GM19324 (cell line): ENCODE data around the gene ZNF575.

Experiments used
- ATAC-seq: cut with Tn5 transposase; IDR thresholded peaks from one replicate; pipeline ENCODE4 v1.9.1; 2021; ENCODE audit warnings: mild to moderate bottlenecking, moderate library complexity; ENCODE audit not compliant: unreplicated experiment, low FRiP score

Gene ZNF575

GRCh38 chr19:43532962-43533545 lies at the start of gene ZNF575:
ZNF575 (plus strand) TSS chr19:43533188; CDS start chr19:43534423, 1,235 bp downstream.
- peak; percentile 80 for ATAC-seq

- no peak for ATAC-seq
Measured at GRCh38 chr19:43483281-43483680, 49.7 kb upstream of the ZNF575 start.

- no peak for ATAC-seq
Measured at GRCh38 chr19:43485951-43486350, 47.0 kb upstream of the ZNF575 start.

DNA sequence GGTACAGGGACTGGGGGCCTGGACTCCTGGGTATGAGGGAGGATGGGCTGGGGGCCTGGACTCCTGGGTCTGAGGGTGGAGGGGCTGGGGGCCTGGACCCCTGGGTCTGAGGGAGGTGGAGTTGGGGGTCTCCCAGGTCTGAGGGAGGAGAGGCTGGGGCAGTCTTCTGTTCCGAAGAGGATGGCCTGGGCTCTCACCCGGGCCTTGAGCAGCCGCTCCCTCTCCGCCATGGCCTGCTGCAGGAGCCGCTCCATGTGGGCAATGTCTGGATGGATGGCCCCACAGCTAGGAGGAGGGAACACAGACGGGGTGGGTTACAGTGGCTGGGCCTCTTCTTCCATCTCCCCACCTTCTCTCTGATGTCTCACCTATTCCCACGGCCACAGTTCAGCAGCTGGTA lies 46.6 kb upstream of the ZNF575 start:
- no peak for ATAC-seq

DNA sequence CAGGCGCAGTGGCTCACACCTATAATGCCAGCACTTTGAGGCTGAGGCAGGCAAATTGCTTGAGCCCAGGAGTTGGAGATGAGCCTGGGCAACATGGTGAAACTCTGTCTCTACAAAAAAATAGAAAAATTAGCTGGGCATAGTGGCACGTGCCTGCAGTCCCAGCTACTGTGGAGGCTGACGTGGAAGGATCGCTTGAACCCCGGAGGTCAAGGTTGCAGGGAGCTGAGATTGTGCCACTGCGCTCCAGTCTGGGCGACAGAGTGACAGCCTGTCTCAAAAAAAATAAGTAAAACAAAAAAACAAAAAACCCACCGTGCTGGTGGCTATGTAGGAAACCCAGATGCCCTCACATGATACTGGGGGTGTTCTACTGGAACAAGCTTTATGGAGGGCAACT lies 44.8 kb upstream of the ZNF575 start:
- ATAC-seq = no peak

DNA sequence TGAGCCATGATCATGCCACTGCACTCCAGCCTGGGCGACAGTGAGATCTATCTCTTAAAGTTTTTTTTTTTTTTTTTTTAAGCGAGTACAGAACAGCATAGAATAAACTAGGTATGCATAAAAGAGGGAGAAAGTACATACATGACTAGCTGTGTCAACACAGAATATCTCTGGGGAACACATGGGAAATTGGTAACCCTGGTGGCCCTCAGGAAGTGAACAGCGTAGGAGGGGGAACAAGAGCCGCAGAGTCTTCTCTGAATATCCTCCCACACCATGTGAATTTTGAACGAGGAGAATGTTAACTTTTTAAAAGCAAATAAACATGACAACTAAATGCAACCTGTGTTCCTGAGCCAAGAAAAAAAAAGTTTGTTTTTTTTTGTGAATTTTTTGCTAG lies 43.7 kb upstream of the ZNF575 start:
- ATAC-seq = no peak

DNA sequence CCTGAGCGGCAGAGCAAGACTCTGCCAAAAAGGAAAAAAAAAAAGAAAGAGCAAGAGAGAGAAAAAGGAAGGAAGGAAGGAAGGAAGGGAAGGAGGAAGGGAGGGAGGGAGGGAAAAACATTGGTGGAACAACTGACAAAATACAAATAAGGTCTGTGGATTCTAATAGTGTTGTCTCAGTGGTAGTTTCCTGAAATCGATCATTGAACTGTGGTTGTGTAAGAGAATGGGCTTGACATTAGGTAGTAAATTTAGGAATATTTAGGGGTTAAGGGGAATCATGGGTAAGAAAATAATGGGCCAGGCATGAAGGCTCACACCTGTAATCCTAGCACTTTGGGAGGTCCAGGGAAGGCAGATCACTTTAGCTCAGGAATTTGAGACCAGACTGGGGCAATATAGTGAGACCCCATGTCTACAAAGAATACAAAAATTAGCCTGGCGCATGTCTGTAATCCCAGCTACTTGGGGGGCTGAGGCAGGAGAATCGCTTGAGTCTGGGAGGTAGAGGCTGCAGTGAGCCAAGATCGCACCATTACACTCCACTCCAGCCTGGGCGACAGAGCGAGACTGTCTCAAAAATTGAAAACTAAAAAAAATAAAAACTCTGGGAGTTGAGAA lies 42.9 kb upstream of the ZNF575 start:
- no peak for ATAC-seq

GRCh38 chr19:43490759-43491158 lies 42.2 kb upstream of the ZNF575 start:
- no peak for ATAC-seq

- ATAC-seq = no peak
Measured at GRCh38 chr19:43495082-43495481, 37.9 kb upstream of the ZNF575 start.

- ATAC-seq = no peak
Measured at GRCh38 chr19:43496960-43497359, 36.0 kb upstream of the ZNF575 start.

DNA sequence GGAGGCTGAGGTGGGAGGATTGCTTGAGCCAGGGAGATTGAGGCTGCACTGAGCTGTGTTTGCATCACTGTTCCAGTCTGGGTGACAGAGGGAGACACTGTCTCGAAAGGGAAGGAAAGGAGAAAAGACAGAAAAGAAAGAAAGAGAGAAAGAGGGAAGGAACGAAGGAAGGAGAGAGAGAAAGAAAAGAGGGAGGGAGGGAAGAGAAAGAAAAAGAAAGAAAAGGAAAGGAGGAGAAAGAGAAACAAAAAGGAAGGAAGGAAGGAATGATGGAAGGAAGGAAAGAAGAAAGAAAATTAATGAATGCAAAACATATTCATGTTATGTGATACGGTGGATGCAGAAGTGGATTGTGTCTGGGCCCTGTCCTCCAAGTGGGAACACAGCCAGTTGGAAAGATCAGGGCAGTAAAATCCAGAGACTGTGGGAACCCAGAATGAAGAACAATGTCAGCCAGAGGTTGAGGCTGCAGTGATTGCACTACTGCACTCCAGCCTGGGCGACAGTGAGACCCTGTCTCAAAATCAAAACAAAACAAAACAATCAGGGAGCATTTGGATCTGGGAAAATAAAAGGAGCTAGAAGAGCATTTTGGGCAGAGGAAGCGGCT lies 34.6 kb upstream of the ZNF575 start:
- ATAC-seq = no peak

DNA sequence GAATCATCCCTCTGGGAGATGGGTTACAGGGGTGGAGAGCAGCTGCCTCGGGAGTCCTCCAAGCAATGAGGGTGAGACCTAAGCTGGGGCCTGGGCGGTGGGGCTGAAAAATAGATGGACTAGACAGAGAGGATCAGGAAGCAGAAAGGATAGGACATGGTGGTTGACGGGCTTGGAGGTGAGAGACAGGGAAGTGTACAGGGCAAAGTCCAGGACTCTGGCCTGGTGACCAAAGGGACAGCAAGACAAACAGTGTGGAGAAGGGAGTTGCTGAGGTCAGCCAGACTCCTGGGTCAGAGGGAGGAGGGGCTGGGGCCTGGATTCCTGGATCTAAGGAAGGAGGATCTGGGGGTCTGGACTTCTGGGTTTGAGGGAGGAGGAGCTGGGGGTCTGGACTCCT lies 33.9 kb upstream of the ZNF575 start:
- no peak for ATAC-seq

DNA sequence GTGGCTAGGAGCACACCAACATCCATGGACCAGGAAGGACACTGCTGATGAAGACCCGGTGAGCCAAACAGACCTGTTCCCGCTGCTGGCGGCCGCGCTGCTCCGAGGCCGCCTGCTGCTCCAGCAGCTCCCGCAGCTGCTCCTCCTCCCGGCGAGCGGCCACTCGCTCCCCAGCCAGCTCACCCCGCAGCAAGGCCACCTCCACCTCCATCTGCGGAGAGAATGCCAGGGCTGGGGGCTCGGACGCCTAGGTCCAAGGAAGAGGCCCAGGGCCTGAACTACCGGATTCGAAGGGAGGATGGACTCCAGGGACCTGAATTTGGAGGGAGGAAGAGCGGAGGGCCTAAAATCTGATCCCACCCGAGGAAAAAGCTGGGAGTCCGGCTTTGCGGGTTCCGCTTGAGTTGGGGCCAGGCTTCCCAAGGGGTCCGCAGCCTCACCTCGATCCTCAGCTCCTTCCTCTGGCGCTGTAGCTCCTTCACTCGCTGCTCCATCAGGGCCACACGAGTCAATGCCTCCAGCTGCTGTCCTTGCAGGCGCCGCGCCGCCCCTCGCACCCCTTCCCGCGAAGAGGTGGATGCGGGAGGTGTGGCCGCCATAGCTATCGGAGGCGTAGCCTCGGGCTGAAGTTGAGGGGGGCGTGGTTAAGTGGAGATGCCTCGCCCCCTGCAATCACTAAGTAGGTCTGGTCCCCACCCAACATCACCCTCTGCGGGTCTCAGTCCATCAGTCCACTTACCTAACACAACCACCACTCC lies 31.1 kb upstream of the ZNF575 start:
- ATAC-seq = no peak

- no peak for ATAC-seq
Measured at GRCh38 chr19:43502419-43502976, 30.5 kb upstream of the ZNF575 start.

DNA sequence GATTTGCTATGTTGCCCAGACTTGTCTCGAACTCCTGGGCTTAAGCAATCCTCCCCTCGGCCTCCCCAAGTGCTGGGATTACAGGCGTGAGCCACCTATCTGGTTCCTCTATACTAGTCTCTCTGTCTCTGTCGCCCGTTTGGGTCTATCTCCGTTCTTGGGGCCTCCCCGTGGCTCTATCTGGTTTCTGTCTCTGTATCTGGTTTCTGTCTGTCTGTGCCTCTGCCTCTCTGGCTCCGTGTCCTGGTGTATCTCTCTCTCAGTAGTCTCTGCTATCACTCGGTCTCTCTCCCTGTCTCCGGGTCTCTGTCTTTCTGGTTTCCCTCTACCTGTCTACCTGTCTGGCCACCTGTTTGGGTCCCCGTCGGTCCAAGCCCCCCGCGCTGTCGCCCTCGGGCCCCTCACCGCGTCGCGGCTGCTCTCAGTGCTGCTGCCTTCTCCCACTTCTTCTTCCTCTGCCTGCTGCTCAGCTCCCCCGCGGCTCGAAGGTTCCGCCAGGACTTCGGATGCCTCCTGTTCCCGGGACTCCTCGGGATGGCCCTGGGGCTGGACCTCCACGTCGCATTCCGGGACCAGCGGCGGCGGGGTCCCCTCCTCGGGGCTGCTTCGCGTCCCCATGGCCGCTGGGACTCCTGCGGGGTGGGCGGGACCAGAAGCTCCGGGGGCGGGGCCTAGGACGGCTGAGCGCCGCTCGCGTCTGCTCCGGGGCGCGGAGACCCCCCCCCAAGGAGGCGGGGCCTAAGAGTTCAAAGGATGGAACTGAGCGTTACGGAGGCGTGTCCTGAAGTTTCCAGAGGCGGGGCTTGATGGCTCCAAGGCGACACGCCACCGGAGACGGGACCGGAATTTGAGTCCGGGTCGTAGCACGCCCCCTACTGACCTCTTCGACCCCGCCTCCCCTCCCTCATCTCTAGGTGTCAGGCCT lies 29.2 kb upstream of the ZNF575 start:
- ATAC-seq = peak; percentile 92

DNA sequence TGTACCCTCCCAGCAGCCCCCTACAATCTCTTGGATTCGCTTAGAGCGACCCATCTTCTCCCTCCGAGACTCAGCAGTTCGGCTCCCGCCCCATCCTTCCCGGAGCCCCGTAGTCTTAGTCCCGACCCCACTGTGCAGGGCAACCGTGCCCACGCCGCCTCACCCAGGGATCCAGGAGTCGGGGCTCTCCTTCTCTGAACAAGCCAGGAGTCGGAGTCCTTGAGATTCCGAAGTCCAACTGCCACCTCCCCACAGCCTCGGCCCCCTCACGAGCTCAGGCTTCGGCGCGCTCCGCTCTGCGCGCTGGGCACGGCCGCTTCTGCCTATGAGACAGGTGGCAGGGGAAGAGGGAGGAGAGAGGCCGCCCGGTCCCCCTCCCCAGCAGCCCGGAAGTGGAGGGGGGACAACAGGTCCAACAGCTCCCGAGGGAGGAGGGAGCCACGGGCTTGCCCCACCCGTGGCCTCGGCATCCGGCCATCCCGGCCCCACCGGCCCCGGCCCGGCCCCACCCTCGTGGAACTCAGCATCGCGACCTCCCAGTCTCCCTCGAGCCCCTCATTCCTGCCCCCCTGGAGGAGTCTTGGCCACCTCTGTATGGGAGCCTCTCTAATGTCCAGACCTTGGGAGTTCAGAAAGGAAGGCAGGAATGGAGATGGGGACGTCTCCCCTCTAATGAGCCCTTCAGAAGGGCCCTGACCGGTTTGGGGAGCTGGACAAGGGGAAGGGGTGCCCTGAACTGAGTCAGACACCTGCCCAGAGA lies 28.4 kb upstream of the ZNF575 start, which contains the start of gene PHLDB3:
TSS of gene PHLDB3 (minus strand) at position 321 of the 760 bp plus-strand sequence. CDS start 628 bp downstream, outside the sequence.
- peak; percentile 18 for ATAC-seq

- no peak for ATAC-seq
Measured at GRCh38 chr19:43505186-43505456, 27.9 kb upstream of the ZNF575 start.

- ATAC-seq = no peak
Measured at GRCh38 chr19:43505941-43506340, 27.0 kb upstream of the ZNF575 start.

- ATAC-seq = no peak
Measured at GRCh38 chr19:43506629-43507028, 26.4 kb upstream of the ZNF575 start.
